Measurements from ENCODE around the gene RANBP9.
A peak's percentile ranks its signal among the peaks of the same experiment; 100 is the strongest.

The RANBP9 gene
- total RNA-seq = 16.7 to 57.7 (median 43.6) reads per million in 17 experiments

DNA sequence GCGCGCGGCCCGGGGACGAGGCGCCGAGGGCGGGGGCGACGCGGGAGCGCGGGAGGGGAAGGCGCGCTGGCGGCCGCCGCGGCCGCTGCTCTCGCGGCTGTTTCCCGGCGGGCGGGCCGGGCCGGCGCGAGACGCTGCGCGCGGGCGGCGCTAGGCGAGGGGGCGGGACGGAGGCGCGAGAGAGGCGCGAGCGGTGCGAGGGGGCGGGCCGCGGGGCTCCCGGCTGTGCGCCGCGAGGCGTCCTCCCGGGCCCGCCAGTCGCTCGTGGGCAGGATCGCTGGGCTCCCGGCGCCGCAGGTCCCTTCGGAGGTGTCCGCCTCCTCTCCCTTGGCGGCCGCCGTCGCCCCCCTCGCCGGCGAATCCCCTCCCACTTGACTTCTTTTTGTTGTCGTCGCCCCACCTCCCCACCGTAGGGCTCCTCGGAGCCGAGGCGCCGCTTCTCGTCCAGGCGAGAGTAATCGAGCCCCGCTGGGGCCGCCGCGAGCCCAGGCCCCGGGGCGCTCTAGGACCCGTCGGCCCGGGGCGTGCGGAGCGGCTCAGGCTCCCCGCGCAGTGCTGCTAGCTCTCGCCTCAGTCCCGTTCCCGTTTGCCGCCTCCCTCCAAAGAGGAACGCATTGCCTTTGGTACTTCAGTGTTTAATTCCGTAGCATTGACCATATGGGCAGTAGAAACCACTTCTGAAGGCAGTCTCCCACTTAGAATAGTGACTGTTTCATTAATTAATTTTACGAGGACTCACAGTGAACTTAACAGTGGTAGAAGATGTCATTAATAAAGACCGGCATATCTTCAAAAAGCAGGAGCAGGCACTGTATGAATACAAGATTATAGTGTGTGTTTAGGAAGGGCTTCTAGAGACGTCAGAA, at the start of gene RANBP9:
TSS of gene RANBP9 (minus strand) at position 103 of the 866 bp plus-strand sequence. CDS start 330 bp downstream, outside the sequence.
- peak; percentile 83 to 95 (median 88) for DNase-seq

- DNase-seq = peak; percentile 11 to 45 (median 34)
Measured at GRCh38 chr6:13760307-13761304, 49.0 kb upstream of the RANBP9 start.

DNA sequence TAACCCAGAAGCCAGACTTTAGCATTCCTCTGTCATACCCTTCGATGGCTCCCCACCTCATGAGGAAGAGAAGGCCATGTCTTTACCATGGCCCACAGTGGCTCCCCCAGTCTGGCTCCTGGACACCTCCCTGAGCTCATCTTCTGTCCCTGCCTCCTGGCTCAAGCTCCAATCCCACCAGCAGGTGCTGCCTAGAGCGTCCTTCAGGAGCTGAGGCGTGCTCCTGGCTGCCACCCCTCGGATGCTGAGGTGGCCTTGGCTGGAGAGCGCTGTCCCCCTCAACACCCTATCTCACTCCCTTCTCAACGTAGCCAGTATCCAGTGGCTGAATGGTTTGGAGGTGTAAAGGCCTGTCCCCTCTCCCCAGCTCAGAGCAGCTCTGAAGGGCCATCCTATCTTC, 47.4 kb upstream of the RANBP9 start:
- no peak for DNase-seq

DNA sequence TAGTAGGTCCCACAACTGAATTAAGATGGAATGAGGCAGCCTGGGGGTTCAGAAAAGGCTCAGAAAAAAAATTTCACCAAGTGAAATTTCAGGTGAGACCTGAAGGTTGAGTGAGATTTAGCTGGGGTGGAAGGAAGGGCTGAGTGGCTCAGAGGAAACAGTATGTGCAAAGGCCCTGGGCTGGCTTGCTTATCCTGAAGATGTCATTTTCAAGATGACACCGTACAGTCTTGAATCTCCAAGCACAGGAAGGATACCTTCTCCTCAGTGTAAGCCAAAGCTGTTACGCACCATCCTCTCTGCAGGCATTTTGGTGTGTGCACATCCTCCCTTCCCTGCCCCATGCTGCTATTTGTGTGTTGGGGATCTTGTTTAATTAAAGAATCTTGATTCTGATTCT, 43.0 kb upstream of the RANBP9 start:
- no peak for DNase-seq

DNA sequence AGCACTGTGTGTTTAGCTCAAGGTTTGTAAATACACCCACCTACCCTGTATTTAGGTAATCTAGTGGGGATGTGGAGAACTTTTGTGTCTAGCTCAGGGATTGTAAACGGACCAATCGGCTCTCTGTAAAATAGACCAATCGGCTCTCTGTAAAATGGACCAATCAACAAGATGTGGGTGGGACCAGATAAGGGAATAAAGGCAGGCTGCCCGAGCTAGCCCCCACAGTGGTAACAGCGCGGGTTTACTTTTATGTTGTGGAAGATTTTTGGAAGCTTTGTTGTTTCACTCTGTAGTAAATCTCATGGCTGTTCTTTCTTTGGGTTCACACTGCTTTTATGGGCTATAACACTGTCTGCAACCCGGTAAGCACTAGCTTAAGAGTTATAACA, 32.1 kb upstream of the RANBP9 start:
- no peak for DNase-seq

DNA sequence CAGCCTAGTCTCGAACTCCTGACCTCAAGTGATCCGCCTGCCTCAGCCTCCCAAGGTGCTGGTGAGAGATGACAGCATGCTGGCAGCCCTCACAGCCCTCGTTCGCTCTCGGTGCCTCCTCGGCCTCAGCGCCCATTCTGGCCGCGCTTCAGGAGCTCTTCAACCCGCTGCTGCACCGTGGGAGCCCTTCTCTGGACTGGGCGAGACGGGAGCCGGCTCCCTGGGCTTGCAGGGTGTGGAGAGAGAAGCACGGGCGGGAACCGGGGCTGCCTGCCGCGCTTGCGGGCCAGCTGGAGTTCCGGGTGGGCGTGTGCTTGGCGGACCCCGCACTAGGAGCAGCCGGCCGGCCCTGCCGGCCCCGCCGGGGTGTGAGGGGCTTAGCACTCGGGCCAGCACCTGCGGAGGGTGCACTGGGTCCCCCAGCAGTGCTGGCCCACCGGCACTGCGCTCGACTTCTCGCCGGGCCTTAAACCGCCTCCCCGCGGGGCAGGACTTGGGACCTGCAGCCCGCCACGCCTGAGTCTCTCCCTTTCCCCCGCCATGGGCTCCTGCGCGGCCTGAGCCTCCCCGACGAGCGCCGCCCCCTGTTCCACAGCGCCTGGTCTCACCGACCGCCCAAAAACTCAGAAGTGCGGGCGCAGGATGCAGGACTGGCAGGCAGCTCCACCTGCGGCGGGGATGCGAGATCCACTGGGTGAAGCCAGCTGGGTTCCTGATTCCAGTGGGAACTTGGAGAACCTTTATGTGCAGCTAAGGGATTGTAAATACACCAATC, 31.5 kb upstream of the RANBP9 start:
- no peak for DNase-seq

DNA sequence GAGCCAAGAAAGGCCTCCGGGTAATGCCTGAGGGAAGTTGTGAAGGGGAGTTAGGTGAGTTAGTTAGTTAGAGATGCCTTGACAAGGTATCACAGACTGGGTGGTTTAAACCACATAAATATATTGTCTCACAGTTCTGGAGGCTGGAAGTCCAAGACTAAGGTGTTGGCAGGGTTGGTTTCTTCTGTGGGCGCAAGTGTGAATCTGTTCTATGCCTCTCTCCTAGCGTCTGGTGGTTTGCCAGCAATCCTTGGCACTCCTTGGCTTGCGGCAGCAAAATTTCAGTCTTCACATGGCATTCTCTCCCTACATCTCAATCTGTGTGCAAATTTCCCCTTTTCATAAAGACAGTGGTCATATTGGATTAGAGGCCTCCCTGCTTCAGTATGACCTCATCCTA, 29.7 kb upstream of the RANBP9 start:
- DNase-seq = no peak

DNA sequence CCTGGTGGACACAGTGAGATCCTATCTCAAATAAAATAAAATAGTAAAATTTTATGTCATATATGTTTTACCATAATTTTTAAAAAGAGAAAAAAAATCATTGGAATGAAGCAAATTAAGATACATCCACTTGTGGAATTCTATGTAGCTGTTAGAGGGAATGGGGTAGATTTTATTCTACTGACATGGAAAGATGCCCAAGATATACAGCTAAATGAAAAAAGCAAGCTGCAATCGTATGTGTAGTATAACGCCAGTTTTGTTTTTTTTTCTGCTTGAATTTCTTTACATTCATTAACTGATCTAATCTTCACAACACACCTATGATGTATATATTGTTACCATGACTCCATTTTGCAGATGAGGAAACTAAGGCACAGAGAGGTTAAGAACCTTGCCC, 23.4 kb upstream of the RANBP9 start:
- no peak for DNase-seq

GRCh38 chr6:13733178-13733887, 21.7 kb upstream of the RANBP9 start:
- DNase-seq = no peak

GRCh38 chr6:13730704-13731103, 19.1 kb upstream of the RANBP9 start:
- no peak for DNase-seq

- no peak for DNase-seq
Measured at GRCh38 chr6:13729891-13730290, 18.3 kb upstream of the RANBP9 start.

DNA sequence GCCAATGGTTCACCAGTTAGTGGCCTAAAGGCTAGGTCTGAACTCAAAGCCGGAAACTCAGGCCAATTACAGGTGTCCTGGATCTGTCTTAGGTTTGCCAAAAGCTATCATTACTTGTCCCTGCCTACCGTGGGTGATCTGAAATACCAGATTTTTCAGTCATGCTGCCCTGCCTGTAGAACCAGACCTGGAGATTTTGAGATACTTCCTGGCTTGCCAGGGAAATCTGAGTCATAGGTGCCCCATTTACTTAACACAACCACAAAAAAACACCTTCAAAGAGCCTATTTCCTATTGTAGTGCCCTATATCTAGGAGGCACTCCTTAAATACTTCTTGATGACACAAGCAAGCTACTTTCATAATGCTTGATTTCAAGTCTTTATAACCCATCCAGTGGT, 13.9 kb upstream of the RANBP9 start:
- no peak for DNase-seq

DNA sequence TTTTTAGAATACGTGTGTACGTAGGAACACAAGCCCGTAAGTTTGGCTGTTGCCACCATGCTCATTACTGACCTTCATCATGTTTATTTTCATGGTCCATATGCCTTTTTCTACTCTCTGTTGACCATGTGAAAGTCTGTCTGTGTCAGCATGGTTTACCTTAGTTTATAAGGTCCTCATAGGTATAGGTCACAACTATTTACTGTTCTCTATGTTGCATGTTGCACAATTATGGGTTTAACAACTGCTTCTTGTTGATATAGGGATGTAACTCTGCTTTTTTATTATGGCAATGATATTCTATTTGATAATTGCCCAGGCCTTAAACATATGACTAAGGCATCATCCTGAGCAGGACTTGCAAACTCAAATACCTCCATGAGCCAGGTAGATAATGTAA, 13.4 kb upstream of the RANBP9 start:
- DNase-seq = no peak

- DNase-seq = peak in 2 of 4 experiments; percentile 8 to 28
Measured at GRCh38 chr6:13724182-13724581, 12.5 kb upstream of the RANBP9 start.

- DNase-seq = no peak
Measured at GRCh38 chr6:13722880-13723279, 11.2 kb upstream of the RANBP9 start.

GRCh38 chr6:13718123-13718458, 6.5 kb upstream of the RANBP9 start:
- no peak for DNase-seq

GRCh38 chr6:13716955-13717295, 5.3 kb upstream of the RANBP9 start:
- no peak for DNase-seq

- no peak for DNase-seq
Measured at GRCh38 chr6:13716225-13716954, 4.8 kb upstream of the RANBP9 start.

DNA sequence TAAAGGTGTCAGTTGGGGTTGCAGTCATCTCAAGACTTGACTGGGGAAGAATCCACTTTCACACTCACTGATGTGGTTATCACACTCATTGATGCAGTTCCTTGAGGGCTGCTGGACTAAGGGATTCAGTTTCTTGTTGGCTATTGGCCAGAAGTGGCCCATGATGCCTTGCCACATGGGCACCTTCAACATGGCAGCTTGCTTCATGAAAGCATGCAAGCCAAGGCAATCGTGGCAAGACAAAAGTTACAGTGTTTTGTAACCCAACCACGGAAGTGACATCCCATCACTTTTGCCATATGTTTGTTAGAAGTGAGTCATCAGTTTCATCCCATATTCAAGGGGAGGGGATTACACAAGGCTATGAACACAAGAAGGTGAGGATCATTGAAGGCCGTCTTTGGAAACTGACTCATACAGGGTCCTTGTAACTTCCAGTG, 3.8 kb upstream of the RANBP9 start:
- DNase-seq = peak; percentile 35 to 70 (median 50)

DNA sequence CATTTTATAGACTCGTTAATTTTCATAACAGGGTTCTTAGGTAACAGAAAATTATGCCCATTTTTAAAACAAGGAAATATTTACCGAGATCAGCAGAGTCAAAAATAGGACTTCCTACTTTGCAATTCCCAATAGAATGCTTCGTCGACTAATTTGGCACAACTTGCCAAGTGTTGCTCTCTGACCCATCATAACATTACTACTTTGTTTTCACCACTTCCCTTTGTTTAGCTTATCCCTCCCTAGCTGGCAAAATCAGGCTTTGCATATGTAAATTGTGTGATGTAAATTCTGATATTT, 914 bp upstream of the RANBP9 start:
- DNase-seq = peak; percentile 64 to 90 (median 76)

DNA sequence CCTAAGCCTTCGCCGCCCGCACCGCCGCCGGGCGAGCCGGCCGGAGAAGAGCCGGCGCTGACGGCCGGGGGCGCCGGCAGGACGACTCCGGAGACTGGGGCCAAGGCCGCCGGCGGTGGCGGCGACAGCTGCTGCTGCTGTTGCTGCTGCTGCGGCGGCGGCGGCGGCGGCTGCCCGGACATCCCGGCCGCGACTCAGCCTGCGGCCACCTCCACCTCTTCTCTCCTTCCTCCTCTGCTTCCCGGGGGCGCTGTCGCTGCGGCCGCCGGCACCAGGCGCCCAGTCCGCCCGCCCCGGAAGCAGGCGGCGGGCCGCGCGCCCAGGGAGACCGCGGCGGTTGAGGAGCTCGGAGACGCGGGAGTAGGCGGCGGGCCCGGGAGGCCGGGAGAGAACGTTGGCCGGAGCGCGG, 307 bp downstream of the RANBP9 start:
- DNase-seq = peak in 2 of 4 experiments; percentile 78 to 95
